ENCODE data around the gene RBBP5.

The RBBP5 gene

DNA sequence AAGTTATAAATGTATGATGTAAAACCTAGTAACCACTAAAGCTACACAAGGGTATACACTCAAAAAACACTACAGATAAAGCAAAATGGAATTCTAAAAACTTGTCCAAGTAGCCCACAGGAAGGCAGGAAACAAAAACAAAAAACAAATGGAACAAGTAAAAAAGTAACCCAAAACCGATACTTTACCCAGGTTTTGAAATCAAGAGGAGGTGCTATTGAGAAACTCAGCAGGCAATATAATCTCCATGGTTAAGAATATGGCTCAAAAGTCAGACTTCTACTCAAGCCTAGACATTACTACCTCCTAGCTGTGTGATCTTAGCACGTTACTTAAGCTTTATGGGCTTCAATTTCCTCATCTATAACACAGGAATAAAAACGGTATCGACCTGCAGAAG lies 13.3 kb downstream of the RBBP5 start:
- Mint-ChIP-seq H3K4me3 (no peak overlapping the region), H3K4me1 (ENCODE audit: low read depth) (no peaks in the 10 kb centered on the region), H3K27me3 (no peaks in the 10 kb centered on the region), H3K36me3 (ENCODE audit: low read depth) (peaks cover 50% of the 10 kb centered on the region), H3K9me3 (no peaks in the 10 kb centered on the region), H3K27ac (no peak overlapping the region)

DNA sequence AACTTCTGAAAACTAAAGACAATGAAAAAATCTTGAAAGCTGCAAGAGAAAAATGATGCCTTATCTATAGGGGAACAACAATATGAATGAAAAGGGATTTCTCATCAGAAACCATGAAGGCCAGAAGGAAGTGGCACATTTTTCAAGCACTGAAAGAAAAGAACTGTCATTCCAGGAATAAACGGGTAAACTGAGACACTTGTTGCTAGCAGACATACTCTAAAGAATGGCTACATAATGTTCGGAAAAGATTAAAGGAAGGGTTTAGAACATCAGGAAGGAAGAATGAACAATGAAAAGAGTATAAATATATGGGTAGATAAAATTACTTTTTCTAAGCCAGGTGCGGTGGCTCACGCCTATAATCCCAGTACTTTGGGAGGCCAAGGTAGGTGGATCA lies 14.5 kb downstream of the RBBP5 start:
- Mint-ChIP-seq H3K36me3 (ENCODE audit: low read depth) (peaks cover 54% of the 10 kb centered on the region), H3K27me3 (no peaks in the 10 kb centered on the region), H3K9me3 (no peaks in the 10 kb centered on the region), H3K4me3 (no peak overlapping the region), H3K27ac (no peak overlapping the region), H3K4me1 (ENCODE audit: low read depth) (no peaks in the 10 kb centered on the region)

- H3K27me3 Mint-ChIP-seq = no peaks in the 10 kb centered on the region
- no peaks in the 10 kb centered on the region for H3K4me1 Mint-ChIP-seq (ENCODE audit: low read depth)
- H3K9me3 Mint-ChIP-seq = no peaks in the 10 kb centered on the region
- no peak overlapping the region for H3K27ac Mint-ChIP-seq
- no peak overlapping the region for H3K4me3 Mint-ChIP-seq
- H3K36me3 Mint-ChIP-seq (ENCODE audit: low read depth) = peaks cover 81% of the 10 kb centered on the region
These were observed 19.4 kb downstream of the RBBP5 start for GRCh38 chr1:205102404-205102803.

DNA sequence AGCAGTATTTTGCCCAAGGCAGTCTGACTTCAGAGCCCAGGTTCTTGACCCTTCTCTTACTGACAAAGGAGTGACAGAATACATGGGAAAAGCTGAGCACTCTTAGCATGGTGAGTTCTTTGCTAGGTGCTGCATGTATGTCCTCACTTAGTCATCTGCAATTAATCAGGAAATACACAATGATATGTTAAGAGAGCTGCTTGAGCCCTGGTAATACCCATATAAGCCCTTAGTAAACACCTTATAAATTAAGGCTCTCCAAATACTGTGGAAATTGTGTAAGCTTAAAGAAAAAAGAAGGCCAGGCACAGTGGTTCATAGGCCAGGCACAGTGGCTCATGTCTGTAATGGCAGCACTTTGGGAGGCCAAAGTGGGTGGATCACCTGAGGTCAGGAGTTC lies 23.5 kb downstream of the RBBP5 start:
- Mint-ChIP-seq H3K9me3 (no peaks in the 10 kb centered on the region), H3K4me3 (no peak overlapping the region), H3K4me1 (ENCODE audit: low read depth) (no peaks in the 10 kb centered on the region), H3K36me3 (ENCODE audit: low read depth) (peaks cover 84% of the 10 kb centered on the region), H3K27me3 (no peaks in the 10 kb centered on the region), H3K27ac (no peak overlapping the region)

GRCh38 chr1:205095422-205095821 lies 26.4 kb downstream of the RBBP5 start:
- H3K36me3 Mint-ChIP-seq (ENCODE audit: low read depth) = peaks cover 78% of the 10 kb centered on the region
- H3K4me1 Mint-ChIP-seq (ENCODE audit: low read depth) = no peaks in the 10 kb centered on the region
- H3K27me3 Mint-ChIP-seq = no peaks in the 10 kb centered on the region
- H3K9me3 Mint-ChIP-seq = no peaks in the 10 kb centered on the region
- H3K4me3 Mint-ChIP-seq = no peak overlapping the region
- H3K27ac Mint-ChIP-seq = no peak overlapping the region

GRCh38 chr1:205091043-205091740 lies 30.6 kb downstream of the RBBP5 start:
- no peaks in the 10 kb centered on the region for H3K4me1 Mint-ChIP-seq (ENCODE audit: low read depth)
- no peak overlapping the region for H3K4me3 Mint-ChIP-seq
- no peaks in the 10 kb centered on the region for H3K9me3 Mint-ChIP-seq
- H3K27me3 Mint-ChIP-seq = no peaks in the 10 kb centered on the region
- peaks cover 70% of the 10 kb centered on the region for H3K36me3 Mint-ChIP-seq (ENCODE audit: low read depth)
- H3K27ac Mint-ChIP-seq = no peak overlapping the region

GRCh38 chr1:205088341-205088740 lies 33.4 kb downstream of the RBBP5 start:
- Mint-ChIP-seq H3K27ac (no peak overlapping the region), H3K4me3 (no peak overlapping the region), H3K9me3 (no peaks in the 10 kb centered on the region), H3K36me3 (ENCODE audit: low read depth) (peaks cover 72% of the 10 kb centered on the region), H3K27me3 (no peaks in the 10 kb centered on the region), H3K4me1 (ENCODE audit: low read depth) (no peaks in the 10 kb centered on the region)

DNA sequence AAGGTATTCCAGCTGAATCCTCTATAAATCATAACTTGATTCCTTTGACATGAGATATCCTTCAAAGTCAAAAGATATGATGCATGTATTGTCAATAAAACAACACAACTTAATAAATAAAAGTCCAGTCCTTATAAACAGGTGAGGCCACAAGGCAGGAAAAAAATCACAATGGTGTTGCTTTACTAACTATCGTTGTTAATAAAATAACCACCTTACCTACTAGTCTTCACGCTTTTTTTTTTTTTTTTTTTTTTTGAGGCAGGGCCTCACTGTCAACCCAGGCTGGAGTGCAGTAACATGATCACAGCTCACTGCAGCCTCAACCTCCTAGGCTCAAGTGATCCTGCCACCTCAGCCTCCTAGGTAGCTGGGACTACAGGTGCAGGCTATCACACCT lies 37.4 kb downstream of the RBBP5 start, which contains the start of gene TMEM81:
TMEM81 (minus strand) TSS at position 101 of the 400 bp plus-strand sequence. CDS start 140 bp downstream, outside the sequence.
- Mint-ChIP-seq H3K4me3 (no peak within 1 kb of the TSS), H3K27ac (no peak within 1 kb of the TSS), H3K27me3 (no peaks in the 10 kb centered on the region), H3K4me1 (ENCODE audit: low read depth) (no peaks in the 10 kb centered on the region), H3K9me3 (no peaks in the 10 kb centered on the region), H3K36me3 (ENCODE audit: low read depth) (peaks cover 53% of the 10 kb centered on the region)

GRCh38 chr1:205082431-205082830 lies 39.3 kb downstream of the RBBP5 start:
- Mint-ChIP-seq H3K9me3 (no peaks in the 10 kb centered on the region), H3K4me3 (no peak overlapping the region), H3K36me3 (ENCODE audit: low read depth) (peaks cover 38% of the 10 kb centered on the region), H3K27me3 (no peaks in the 10 kb centered on the region), H3K27ac (no peak overlapping the region), H3K4me1 (ENCODE audit: low read depth) (no peaks in the 10 kb centered on the region)

- Mint-ChIP-seq H3K27ac (no peak overlapping the region), H3K36me3 (ENCODE audit: low read depth) (peaks cover 4% of the 10 kb centered on the region), H3K4me1 (ENCODE audit: low read depth) (no peaks in the 10 kb centered on the region), H3K4me3 (no peak overlapping the region), H3K27me3 (no peaks in the 10 kb centered on the region), H3K9me3 (no peaks in the 10 kb centered on the region)
These were observed 43.9 kb downstream of the RBBP5 start for GRCh38 chr1:205077934-205078311.

GRCh38 chr1:205077158-205077933 lies 44.4 kb downstream of the RBBP5 start:
- Mint-ChIP-seq H3K27me3 (no peaks in the 10 kb centered on the region), H3K27ac (no peak overlapping the region), H3K9me3 (no peaks in the 10 kb centered on the region), H3K4me1 (ENCODE audit: low read depth) (no peaks in the 10 kb centered on the region), H3K36me3 (ENCODE audit: low read depth) (peaks cover 4% of the 10 kb centered on the region), H3K4me3 (no peak overlapping the region)

DNA sequence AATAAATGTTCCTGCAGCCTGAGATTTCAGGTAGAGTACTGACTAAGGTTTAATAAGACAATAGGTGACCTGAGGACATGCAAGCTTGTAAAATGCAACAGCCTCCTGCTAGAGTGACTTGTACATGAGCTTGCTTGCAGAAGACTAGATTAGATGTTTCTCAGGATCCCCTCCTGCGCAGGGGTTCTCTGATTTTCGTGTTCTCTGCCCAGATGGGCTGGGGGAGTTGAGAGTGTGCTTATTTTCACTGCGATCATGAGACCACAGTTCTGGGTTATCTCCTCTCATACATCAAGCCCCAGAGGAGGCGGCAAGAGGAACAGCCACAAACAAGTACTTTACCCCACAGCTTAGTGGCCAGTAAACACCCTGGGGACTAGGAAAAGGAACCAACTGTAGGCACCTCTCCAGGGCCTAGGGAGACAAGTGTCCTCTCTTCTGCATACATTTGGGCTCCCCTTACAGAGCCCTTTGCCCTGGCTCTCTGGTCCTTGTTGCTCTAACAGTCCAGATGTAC lies 45.5 kb downstream of the RBBP5 start:
- H3K36me3 Mint-ChIP-seq (ENCODE audit: low read depth) = peaks cover 4% of the 10 kb centered on the region
- no peaks in the 10 kb centered on the region for H3K27me3 Mint-ChIP-seq
- H3K4me3 Mint-ChIP-seq = no peak overlapping the region
- no peak overlapping the region for H3K27ac Mint-ChIP-seq
- H3K9me3 Mint-ChIP-seq = no peaks in the 10 kb centered on the region
- H3K4me1 Mint-ChIP-seq (ENCODE audit: low read depth) = no peaks in the 10 kb centered on the region

GRCh38 chr1:205075642-205076155 lies 46.1 kb downstream of the RBBP5 start:
- H3K4me1 Mint-ChIP-seq (ENCODE audit: low read depth) = no peaks in the 10 kb centered on the region
- peaks cover under 1% of the 10 kb centered on the region for H3K36me3 Mint-ChIP-seq (ENCODE audit: low read depth)
- H3K27ac Mint-ChIP-seq = no peak overlapping the region
- no peak overlapping the region for H3K4me3 Mint-ChIP-seq
- H3K9me3 Mint-ChIP-seq = no peaks in the 10 kb centered on the region
- no peaks in the 10 kb centered on the region for H3K27me3 Mint-ChIP-seq

DNA sequence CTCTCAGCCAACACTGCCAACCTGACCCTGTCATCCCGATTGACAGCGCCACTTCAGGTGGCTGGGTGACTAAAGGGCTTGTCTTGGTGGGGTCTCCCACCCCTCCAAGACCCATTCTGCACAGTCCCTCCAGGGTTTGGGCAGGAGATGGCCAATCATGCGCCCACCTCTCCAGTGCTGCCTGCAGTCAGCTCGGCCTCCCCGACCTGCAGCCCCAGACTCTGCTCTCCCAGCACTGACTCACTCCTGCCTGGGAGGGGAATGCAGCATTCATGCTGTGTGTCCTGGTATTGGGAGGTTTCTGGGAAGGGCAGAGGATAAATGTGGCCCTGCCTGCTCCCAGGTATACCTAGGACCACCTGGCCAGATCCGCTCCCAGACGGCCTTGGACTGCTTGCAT lies 47.3 kb downstream of the RBBP5 start:
- Mint-ChIP-seq H3K4me1 (ENCODE audit: low read depth) (no peaks in the 10 kb centered on the region), H3K27me3 (no peaks in the 10 kb centered on the region), H3K36me3 (ENCODE audit: low read depth) (no peaks in the 10 kb centered on the region), H3K9me3 (no peaks in the 10 kb centered on the region), H3K4me3 (no peak overlapping the region), H3K27ac (no peak overlapping the region)

DNA sequence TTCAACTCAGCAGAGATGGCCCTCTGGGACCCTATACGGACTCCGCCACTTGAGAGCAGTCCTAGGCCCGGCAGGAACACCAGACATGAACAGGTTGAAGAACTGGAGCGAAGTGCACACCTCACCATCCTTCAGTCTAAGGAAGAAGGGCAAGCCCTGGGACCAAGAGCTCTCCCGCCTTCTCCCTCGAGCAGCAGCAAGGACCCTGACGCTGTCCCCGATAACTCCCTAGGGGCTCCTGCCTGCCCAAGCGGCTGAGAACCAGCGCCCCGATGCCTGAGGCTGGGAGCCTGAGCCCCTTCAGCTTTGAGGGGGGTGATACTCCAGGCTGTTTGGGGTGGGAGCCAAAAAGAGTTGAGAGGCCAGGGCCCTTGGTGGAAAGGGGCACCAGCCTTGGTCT lies 47.7 kb downstream of the RBBP5 start:
- H3K4me1 Mint-ChIP-seq (ENCODE audit: low read depth) = no peaks in the 10 kb centered on the region
- H3K9me3 Mint-ChIP-seq = no peaks in the 10 kb centered on the region
- H3K4me3 Mint-ChIP-seq = no peak overlapping the region
- H3K27me3 Mint-ChIP-seq = no peaks in the 10 kb centered on the region
- no peaks in the 10 kb centered on the region for H3K36me3 Mint-ChIP-seq (ENCODE audit: low read depth)
- no peak overlapping the region for H3K27ac Mint-ChIP-seq

All from stimulated activated naive CD8-positive, alpha-beta T cell treated with anti-CD3 and anti-CD28 coated beads, Interleukin-15, Interleukin-2, amounts not matched to agents 100 ng/mL and 50 ng/mL, for 24 hours (primary cell).